EH (cell line): ENCODE results near the gene AK9.

Experiments
- DNase-seq: peaks from one replicate; pipeline ENCODE4 v3.0.0-alpha.2; 2015; ENCODE audit warnings: low read depth

The AK9 gene

GRCh38 chr6:109456710-109457561 lies 234.1 kb downstream of the AK9 start:
- peak; percentile 87 for DNase-seq

GRCh38 chr6:109456111-109456583 lies 234.9 kb downstream of the AK9 start:
- DNase-seq: no peak

- DNase-seq: peak; percentile 80
These were observed 235.4 kb downstream of the AK9 start, which contains the start of gene MICAL1 for GRCh38 chr6:109455437-109456110. TSS of gene MICAL1 (minus strand) at chr6:109455772. CDS start at chr6:109454196, 1,576 bp downstream.

GRCh38 chr6:109454496-109455436 lies 236.2 kb downstream of the AK9 start:
- no peak for DNase-seq

GRCh38 chr6:109453594-109454495 lies 237.2 kb downstream of the AK9 start:
- DNase-seq: peak; percentile 72

- no peak for DNase-seq
These were observed 237.8 kb downstream of the AK9 start for GRCh38 chr6:109453156-109453555.

- DNase-seq: no peak
These were observed 238.8 kb downstream of the AK9 start for GRCh38 chr6:109452181-109452580.

- DNase-seq: no peak
These were observed 239.6 kb downstream of the AK9 start for GRCh38 chr6:109451376-109451775.

- no peak for DNase-seq
These were observed 240.2 kb downstream of the AK9 start for GRCh38 chr6:109450801-109451200.

- no peak for DNase-seq
These were observed 241.0 kb downstream of the AK9 start for GRCh38 chr6:109449795-109450673.

- no peak for DNase-seq
These were observed 241.8 kb downstream of the AK9 start for GRCh38 chr6:109449064-109449794.

- DNase-seq: no peak
These were observed 242.4 kb downstream of the AK9 start for GRCh38 chr6:109448615-109449014.

GRCh38 chr6:109447878-109448555 lies 243.0 kb downstream of the AK9 start:
- DNase-seq: no peak

GRCh38 chr6:109447087-109447486 lies 243.9 kb downstream of the AK9 start:
- DNase-seq: no peak

GRCh38 chr6:109446541-109446940 lies 244.5 kb downstream of the AK9 start:
- DNase-seq: no peak

- no peak for DNase-seq
These were observed 244.9 kb downstream of the AK9 start for GRCh38 chr6:109446072-109446471.

GRCh38 chr6:109445382-109445781 lies 245.6 kb downstream of the AK9 start:
- no peak for DNase-seq

- no peak for DNase-seq
These were observed 247.5 kb downstream of the AK9 start for GRCh38 chr6:109443425-109443950.
